Cardiac muscle cell (in vitro differentiated cells and primary cell): ENCODE measurements around the gene PIK3CD. TPM values are rescaled to one million over a fixed set of nuclear protein-coding genes. Genes with fewer than 3 reads are reported as not detected.

Experiments used
- DNase-seq, 2 donors: peaks; one replicate each; pipeline versions ENCODE4 v3.0.0 to v3.0.0-alpha.2; 2010 to 2017; ENCODE audit warnings: low read depth in 1 of 2, low spot score in 1 of 2
- H3K27ac ChIP-seq: fragments of 200-600 bp; sonication (generic); 2 replicates; pipeline ENCODE4 v1.5.1; 2016
- H3K27me3 ChIP-seq: fragments of 200-600 bp; sonication (generic); 2 replicates; pipeline ENCODE4 v1.6.0; 2016; ENCODE audit warnings: control low read depth
- H3K36me3 ChIP-seq: fragments of 200-600 bp; sonication (generic); 2 replicates; pipeline ENCODE4 v1.5.1; 2016; ENCODE audit warnings: control low read depth
- H3K4me1 ChIP-seq: fragments of 200-600 bp; sonication (generic); 2 replicates; pipeline ENCODE4 v1.8.1; 2017; ENCODE audit warnings: low read depth, mild to moderate bottlenecking, mixed run types
- H3K4me3 ChIP-seq: fragments of 200-600 bp; sonication (generic); 2 replicates; pipeline ENCODE4 v1.5.1; 2016; ENCODE audit warnings: mild to moderate bottlenecking
- H3K9me3 ChIP-seq: fragments of 200-600 bp; sonication (generic); 2 replicates; pipeline ENCODE4 v1.5.1; 2017; ENCODE audit warnings: low read depth, mild to moderate bottlenecking, control low read depth
- polyA plus RNA-seq: library from polyadenylated mRNA; unstranded; fragments of >200 nt; fragmentation: Nextera tagmentation; extraction: Ambion mirVana; gene quantifications from 2 replicates; pipeline ENCODE4 v1.2.1, GENCODE V29; 2016
- total RNA-seq: library from RNA; depleted of rRNA; stranded (reverse); fragments of >200 nt; gene quantifications from 2 replicates; pipeline ENCODE4 v1.2.3, GENCODE V29; 2016
- TF ChIP-seq, protein P1 (sequence below): IDR thresholded peaks from 2 replicates; pipeline ENCODE4 v1.5.1; 2012; ENCODE audit warnings: low read depth, mild to moderate bottlenecking, low read length

The PIK3CD gene
- total and polyA plus RNA-seq, 2 experiments from 2014 or later, result 3.0 to 7.9 TPM

DNA sequence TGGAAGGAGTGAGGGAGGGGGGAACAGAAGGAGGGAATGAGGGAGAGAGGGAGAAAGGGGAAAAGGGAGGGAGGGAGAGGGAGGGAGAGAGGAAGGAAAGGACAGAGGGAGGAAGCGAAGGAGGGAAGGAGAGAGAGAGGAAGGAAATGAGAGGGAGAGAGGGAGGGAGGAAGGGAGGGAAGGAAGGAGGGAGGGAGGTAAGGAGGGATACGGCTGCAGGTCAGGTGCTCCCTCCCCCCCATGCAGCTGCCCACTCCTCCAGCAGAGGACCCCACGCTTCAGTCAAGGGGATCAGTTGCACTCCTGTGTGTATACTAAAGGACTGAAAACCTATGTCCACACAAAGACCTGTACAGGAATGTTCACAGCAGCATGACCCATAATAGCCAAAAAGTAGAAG is 117.5 kb downstream of the PIK3CD start:
- Histone ChIP-seq H3K4me3 (no peak overlapping the region), H3K4me1 (no peaks in the 10 kb centered on the region), H3K27ac (no peak overlapping the region), H3K9me3 (no peaks in the 10 kb centered on the region), H3K36me3 (peaks cover 11% of the 10 kb centered on the region), H3K27me3 (no peaks in the 10 kb centered on the region)
- TF ChIP-seq, protein P1, sequence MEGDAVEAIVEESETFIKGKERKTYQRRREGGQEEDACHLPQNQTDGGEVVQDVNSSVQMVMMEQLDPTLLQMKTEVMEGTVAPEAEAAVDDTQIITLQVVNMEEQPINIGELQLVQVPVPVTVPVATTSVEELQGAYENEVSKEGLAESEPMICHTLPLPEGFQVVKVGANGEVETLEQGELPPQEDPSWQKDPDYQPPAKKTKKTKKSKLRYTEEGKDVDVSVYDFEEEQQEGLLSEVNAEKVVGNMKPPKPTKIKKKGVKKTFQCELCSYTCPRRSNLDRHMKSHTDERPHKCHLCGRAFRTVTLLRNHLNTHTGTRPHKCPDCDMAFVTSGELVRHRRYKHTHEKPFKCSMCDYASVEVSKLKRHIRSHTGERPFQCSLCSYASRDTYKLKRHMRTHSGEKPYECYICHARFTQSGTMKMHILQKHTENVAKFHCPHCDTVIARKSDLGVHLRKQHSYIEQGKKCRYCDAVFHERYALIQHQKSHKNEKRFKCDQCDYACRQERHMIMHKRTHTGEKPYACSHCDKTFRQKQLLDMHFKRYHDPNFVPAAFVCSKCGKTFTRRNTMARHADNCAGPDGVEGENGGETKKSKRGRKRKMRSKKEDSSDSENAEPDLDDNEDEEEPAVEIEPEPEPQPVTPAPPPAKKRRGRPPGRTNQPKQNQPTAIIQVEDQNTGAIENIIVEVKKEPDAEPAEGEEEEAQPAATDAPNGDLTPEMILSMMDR, result no peak
- no peak for DNase-seq

DNA sequence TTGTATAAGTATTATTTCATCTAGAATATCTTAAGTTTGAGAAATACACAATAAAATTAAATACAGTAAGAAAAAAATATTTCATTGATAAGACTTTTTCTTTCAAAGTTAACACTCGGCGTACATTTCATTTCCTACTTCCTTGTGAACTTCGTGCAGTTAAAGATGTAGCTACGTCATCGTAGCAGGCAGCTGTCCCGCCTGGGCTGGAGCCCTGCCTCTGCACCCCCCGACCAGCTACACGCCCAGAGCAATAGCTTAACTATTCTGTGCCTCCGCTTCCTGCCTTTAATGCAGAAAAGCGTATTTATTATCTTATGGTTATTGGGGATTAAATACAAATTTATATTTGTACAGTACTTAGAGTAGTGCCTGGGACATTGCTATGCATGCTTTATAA is 118.8 kb downstream of the PIK3CD start:
- Histone ChIP-seq H3K27me3 (no peaks in the 10 kb centered on the region), H3K4me3 (no peak overlapping the region), H3K4me1 (no peaks in the 10 kb centered on the region), H3K9me3 (no peaks in the 10 kb centered on the region), H3K36me3 (peaks cover 11% of the 10 kb centered on the region), H3K27ac (no peak overlapping the region)
- TF ChIP-seq, protein P1, result no peak
- no peak for DNase-seq

DNA sequence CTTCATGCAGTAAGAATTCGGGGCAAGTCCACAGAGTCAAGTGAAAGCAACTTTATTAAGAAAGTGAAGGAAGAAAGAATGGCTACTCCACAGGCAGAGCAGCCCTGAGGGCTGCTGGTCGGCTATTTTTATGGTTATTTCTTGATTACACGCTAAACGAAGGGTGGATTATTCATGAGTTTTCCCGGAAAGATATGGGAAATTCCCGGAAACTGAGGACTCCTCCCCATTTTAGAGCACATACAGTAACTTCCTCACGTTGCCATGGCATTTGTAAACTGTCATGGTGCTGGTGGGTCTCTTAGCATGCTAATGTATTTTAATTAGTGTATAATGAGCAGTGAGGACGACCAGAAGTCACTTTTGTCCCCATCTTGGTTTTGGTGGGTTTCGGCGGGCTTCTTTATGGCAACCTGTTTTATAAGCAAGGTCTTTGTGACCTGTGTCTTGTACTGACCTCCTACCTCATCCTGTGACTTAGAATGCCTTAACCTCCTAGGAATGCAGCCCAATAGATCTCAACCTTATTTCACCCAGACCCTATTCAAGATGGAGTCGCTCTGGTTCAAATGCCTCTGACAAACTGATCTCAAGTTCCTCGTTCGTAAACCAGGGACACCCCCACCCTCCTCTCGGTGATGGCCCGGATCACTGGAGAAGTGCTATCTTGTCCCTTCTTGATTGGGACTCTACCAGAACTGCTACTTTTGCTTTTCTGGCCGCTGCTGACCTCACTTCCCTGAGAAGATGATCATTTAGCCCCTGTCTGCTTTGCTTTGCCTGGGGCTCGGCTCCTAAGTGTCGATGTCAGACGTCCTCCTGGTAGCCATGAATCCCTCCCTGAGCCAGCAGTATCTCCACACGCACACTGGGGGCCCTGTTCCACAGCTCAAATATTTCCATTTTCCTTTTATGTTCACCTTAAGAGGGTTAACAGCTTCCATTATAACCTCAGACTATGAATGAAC is 123.5 kb downstream of the PIK3CD start:
- no peak for DNase-seq
- Histone ChIP-seq H3K9me3 (no peaks in the 10 kb centered on the region), H3K4me3 (no peak overlapping the region), H3K4me1 (no peaks in the 10 kb centered on the region), H3K27ac (no peak overlapping the region), H3K36me3 (peaks cover 11% of the 10 kb centered on the region), H3K27me3 (no peaks in the 10 kb centered on the region)
- TF ChIP-seq, protein P1, result no peak

DNA sequence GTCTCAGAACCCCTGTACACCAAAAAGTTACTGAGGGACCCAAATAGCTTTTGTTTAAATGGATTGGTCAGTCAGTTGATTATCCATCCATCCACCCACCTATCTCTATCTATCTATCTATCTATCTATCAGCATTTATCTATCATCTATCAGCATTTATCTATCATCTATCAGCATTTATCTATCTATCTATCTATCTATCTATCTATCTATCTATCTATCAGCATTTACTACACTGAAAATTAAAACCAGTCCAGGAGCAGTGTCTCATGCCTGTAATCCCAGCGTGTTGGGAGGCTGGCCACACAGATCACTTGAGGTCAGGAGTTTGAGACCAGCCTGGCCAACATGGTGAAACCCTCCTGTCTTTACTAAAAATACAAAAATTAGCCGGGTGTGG is 125.2 kb downstream of the PIK3CD start:
- TF ChIP-seq, protein P1, result no peak
- Histone ChIP-seq H3K4me3 (no peak overlapping the region), H3K27me3 (no peaks in the 10 kb centered on the region), H3K9me3 (no peaks in the 10 kb centered on the region), H3K27ac (no peak overlapping the region), H3K36me3 (peaks cover 11% of the 10 kb centered on the region), H3K4me1 (no peaks in the 10 kb centered on the region)
- no peak for DNase-seq

Other genes with a start within 250 kb of the PIK3CD start
- gene SLC25A33, start 112.3 kb upstream of the PIK3CD start, total RNA-seq, result 12.3 and 12.5 TPM in 2 replicates
- gene SLC25A33, start 112.3 kb upstream of the PIK3CD start, polyA plus RNA-seq, result 10.4 and 12.2 TPM in 2 replicates
- 21.0 and 28.0 TPM in 2 replicates for gene TMEM201, start 62.8 kb upstream of the PIK3CD start, total RNA-seq
- gene TMEM201, start 62.8 kb upstream of the PIK3CD start, polyA plus RNA-seq, result 25.0 and 34.1 TPM in 2 replicates
- gene CLSTN1, start 172.2 kb downstream of the PIK3CD start, total RNA-seq, result 49.4 and 70.9 TPM in 2 replicates
- gene CLSTN1, start 172.2 kb downstream of the PIK3CD start, polyA plus RNA-seq, result 81.5 and 95.1 TPM in 2 replicates